Kidney (tissue), 14 donors: ENCODE results near the gene SUSD4. TPM values are rescaled to one million over a fixed set of nuclear protein-coding genes. Genes with fewer than 3 reads are reported as not detected.

Experiments
- DNase-seq, 5 donors: peaks; one replicate each; pipeline ENCODE4 v3.0.0-alpha.2; 2013 to 2020
- FAIRE-seq: peaks from 2 replicates; lab custom pipeline; 2012; peaks lifted over from hg19 to GRCh38; lab: Jason Lieb, UNC
- H3K27ac ChIP-seq, 2 donors: one replicate each; pipeline ENCODE4 v1.7.0; 2013; ENCODE audit warnings: low read depth in 2 of 2, low read length in 2 of 2, inconsistent platforms in 1 of 2
- H3K27me3 ChIP-seq: one replicate; pipeline ENCODE4 v1.7.1; 2013; ENCODE audit warnings: low read length, inconsistent platforms; ENCODE audit not compliant: control insufficient read depth, insufficient read depth
- H3K36me3 ChIP-seq, 3 donors: one replicate each; pipeline versions ENCODE4 v1.7.0 to v1.7.1; 2013; ENCODE audit warnings: low read length in 3 of 3, control low read depth in 1 of 3, inconsistent platforms in 1 of 3; ENCODE audit not compliant: insufficient read depth in 3 of 3, control insufficient read depth in 2 of 3
- H3K4me1 ChIP-seq, 3 donors: one replicate each; pipeline versions ENCODE4 v1.7.0 to v1.7.1; 2013; ENCODE audit warnings: low read length in 3 of 3, inconsistent platforms in 1 of 3, low read depth in 1 of 3; ENCODE audit not compliant: control insufficient read depth in 2 of 3, insufficient read depth in 2 of 3
- H3K4me3 ChIP-seq, 3 donors: one replicate each; pipeline versions ENCODE4 v1.7.0 to v1.8.1; 2013; ENCODE audit warnings: low read length in 3 of 3, control low read depth in 1 of 3, inconsistent platforms in 1 of 3
- H3K9ac ChIP-seq, 3 donors: one replicate each; pipeline versions ENCODE4 v1.7.0 to v1.7.1; 2013; ENCODE audit warnings: low read length in 3 of 3, control low read depth in 1 of 3, inconsistent platforms in 1 of 3
- H3K9me3 ChIP-seq, 3 donors: one replicate each; pipeline versions ENCODE4 v1.7.0 to v1.7.1; 2013; ENCODE audit warnings: low read length in 3 of 3, control low read depth in 1 of 3, inconsistent platforms in 1 of 3; ENCODE audit not compliant: control insufficient read depth in 2 of 3, insufficient read depth in 1 of 3
- CTCF ChIP-seq: IDR thresholded peaks from 3 replicates; pipeline ENCODE4 v1.5.1; 2012; ENCODE audit warnings: mild to moderate bottlenecking, moderate library complexity, borderline replicate concordance; ENCODE audit not compliant: insufficient read depth; ENCODE audit errors: extremely low read depth
- intact Hi-C: fragments of 100-400 bp; cut with DNase I; formaldehyde crosslinking; loops from one replicate; pipeline ENCODE4 v1.11.1; 2022
- polyA plus RNA-seq: library from polyadenylated mRNA; stranded (reverse); fragments of 350-450 nt; fragmentation: Illumina TruSeq; extraction: RNeasy Lipid Tissue Mini Kit (QIAGEN cat#74804); gene quantifications from one replicate; pipeline ENCODE4 v1.2.3, GENCODE V29; 2014; ENCODE audit warnings: low read depth, low replicate concordance; ENCODE audit not compliant: insufficient read depth
- total RNA-seq: library from RNA; stranded (reverse); fragmentation: NEBNext Ultra II Directional; extraction: Animal tissue kit (Norgen Biotek cat#: 25700); gene quantifications from one replicate; pipeline ENCODE4 v1.2.1, GENCODE V29; 2021
- donor health status: control.
- donor health status: control.
- donor health status: control.
- donor health status: control.
- donor health status: control.
- donor health status: DM: yes; HTN: yes; CAD: no.
- donor health status: Normal renal cell carcinoma (clear cell type).

The SUSD4 gene
- total and polyA plus RNA-seq, 2 donors from 2014 or later = 14.0 to 23.7 TPM

- FAIRE-seq = no peak
- H3K9me3 ChIP-seq = no peaks in the 10 kb centered on the region
- no peaks in the 10 kb centered on the region for H3K36me3 ChIP-seq
- H3K4me1 ChIP-seq = peaks cover 0 to 6% (median 0%) of the 10 kb centered on the region in 3 donors
- no peak for TF ChIP-seq CTCF
- H3K27ac ChIP-seq = peak overlapping the region in 1 of 2 donors; percentile 15
- H3K9ac ChIP-seq = no peak overlapping the region
- no peaks in the 10 kb centered on the region for H3K27me3 ChIP-seq
- DNase-seq = no peak
- intact Hi-C loops = no loop called here
- no peak overlapping the region for H3K4me3 ChIP-seq
Observed at GRCh38 chr1:223340637-223341036, 23.3 kb downstream of the SUSD4 start.

- H3K9me3 ChIP-seq = peaks cover 0 to 2% (median 0%) of the 10 kb centered on the region in 3 donors
- peaks cover 0 to 6% (median 0%) of the 10 kb centered on the region in 3 donors for H3K4me1 ChIP-seq
- H3K27ac ChIP-seq = no peak overlapping the region
- intact Hi-C loops = no loop called here
- H3K36me3 ChIP-seq = no peaks in the 10 kb centered on the region
- TF ChIP-seq CTCF = no peak
- H3K27me3 ChIP-seq = no peaks in the 10 kb centered on the region
- DNase-seq (no peak), FAIRE-seq (no peak)
- H3K4me3 ChIP-seq = no peak overlapping the region
- H3K9ac ChIP-seq = no peak overlapping the region
Observed at GRCh38 chr1:223339861-223340260, 24.1 kb downstream of the SUSD4 start.

GRCh38 chr1:223338811-223339746 is 24.9 kb downstream of the SUSD4 start:
- Histone ChIP-seq H3K4me1 (peaks cover 0 to 6% (median 0%) of the 10 kb centered on the region in 3 donors), H3K27me3 (no peaks in the 10 kb centered on the region), H3K36me3 (no peaks in the 10 kb centered on the region), H3K9ac (no peak overlapping the region), H3K4me3 (no peak overlapping the region), H3K27ac (no peak overlapping the region), H3K9me3 (peaks cover 0 to 2% (median 0%) of the 10 kb centered on the region in 3 donors)
- FAIRE-seq (no peak), DNase-seq (no peak)
- intact Hi-C loops = no loop called here
- TF ChIP-seq CTCF = no peak
